ENCODE results near the gene TMEM201.
"Not testable (repeated sequence)": the region's sequence is repeated elsewhere in the genome, so short reads cannot be mapped to it uniquely, and the experiment has no call there.

Gene TMEM201, protein sequence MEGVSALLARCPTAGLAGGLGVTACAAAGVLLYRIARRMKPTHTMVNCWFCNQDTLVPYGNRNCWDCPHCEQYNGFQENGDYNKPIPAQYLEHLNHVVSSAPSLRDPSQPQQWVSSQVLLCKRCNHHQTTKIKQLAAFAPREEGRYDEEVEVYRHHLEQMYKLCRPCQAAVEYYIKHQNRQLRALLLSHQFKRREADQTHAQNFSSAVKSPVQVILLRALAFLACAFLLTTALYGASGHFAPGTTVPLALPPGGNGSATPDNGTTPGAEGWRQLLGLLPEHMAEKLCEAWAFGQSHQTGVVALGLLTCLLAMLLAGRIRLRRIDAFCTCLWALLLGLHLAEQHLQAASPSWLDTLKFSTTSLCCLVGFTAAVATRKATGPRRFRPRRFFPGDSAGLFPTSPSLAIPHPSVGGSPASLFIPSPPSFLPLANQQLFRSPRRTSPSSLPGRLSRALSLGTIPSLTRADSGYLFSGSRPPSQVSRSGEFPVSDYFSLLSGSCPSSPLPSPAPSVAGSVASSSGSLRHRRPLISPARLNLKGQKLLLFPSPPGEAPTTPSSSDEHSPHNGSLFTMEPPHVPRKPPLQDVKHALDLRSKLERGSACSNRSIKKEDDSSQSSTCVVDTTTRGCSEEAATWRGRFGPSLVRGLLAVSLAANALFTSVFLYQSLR

DNA sequence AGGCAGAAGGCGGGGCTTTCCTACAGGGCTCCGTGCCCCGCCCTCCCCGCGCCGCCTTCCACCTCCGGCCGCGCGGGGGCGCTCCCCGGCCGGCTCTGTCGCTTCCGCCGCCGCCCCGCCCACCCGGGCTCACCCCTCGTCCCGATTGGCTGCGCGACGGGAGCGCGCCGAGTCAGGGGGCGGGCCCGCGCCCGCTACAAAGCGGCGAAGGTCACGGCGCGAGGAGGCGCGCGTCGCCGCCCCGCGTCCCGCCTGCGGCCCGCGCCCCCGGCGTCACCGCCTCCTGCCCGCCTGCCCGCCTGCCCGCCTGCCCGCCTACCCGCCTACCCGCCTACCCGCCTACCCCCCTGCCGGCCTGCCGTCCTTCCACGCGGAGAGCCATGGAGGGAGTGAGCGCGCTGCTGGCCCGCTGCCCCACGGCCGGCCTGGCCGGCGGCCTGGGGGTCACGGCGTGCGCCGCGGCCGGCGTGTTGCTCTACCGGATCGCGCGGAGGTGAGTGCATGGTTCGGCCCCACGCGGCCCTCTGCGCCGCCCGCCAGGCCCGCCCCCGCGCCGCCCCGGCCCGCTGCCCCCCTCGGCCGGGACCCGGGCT lies at the start of gene TMEM201:
TSS of gene TMEM201 (plus strand) at position 361 of the 593 bp plus-strand sequence. CDS start at position 381, 20 bp downstream.
- peak; percentile 88 to 92 for DNase-seq

- peak; percentile 90 to 92 for DNase-seq
Observed at GRCh38 chr1:9539165-9539828, 49.4 kb upstream of the TMEM201 start, which contains the start of gene SLC25A33. Gene SLC25A33 (plus strand): TSS chr1:9539465. CDS start chr1:9539692, 227 bp downstream.

DNA sequence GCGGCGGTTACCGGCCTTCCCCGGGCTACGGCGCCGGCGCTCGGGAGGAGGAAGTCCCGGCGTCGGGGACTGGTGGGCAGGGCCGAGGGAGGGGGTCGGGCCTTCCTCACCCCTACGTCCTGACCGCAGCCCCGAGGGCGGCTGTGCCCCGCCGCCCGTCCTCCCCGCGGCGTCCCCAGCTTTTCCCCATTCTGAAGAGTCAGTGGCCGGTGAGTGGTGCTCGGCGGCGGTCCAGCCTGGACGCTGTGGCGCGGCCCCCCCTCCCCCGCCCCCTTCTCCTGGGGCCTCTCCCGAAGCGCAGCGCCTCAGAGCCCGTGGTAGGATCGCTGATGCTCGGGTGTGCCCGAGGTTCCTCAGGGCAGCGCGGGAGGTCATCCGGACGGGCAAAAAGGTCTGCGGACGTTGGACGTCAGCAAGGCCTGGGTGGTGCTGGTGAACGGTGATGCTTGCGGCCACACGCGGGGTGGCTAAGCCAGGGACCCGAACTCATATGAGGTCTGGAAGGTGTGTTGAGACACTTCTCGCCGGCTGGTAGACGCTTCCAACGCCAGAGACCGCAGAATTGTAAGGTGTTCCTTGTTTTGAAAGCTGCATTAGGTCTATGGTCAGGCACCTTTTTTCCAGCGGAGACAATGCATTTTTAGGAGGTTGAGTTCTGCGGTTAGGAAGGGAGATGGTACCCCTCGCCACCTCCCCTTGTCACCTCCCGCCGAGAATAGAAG lies 48.7 kb upstream of the TMEM201 start:
- peak; percentile 15 to 39 for DNase-seq

DNA sequence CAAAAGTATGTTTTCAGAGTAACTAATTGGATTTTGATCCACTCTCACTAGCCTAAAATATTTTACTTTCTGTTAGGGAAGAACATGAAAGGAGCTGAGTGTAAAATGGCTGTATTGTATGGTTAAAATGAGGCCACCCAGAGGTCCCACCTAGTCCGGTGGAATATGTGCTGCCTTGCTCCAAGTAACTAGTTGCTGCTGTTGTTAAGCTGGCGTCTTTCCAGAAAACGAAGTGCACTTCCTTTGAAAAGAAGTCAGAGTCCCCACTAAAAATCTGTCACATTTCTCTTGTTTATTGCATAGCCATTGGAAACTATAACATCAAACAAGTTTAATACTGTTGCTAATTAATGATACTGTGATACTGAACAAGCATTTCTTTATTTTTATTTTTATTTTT lies 46.3 kb upstream of the TMEM201 start:
- no peak for DNase-seq

DNA sequence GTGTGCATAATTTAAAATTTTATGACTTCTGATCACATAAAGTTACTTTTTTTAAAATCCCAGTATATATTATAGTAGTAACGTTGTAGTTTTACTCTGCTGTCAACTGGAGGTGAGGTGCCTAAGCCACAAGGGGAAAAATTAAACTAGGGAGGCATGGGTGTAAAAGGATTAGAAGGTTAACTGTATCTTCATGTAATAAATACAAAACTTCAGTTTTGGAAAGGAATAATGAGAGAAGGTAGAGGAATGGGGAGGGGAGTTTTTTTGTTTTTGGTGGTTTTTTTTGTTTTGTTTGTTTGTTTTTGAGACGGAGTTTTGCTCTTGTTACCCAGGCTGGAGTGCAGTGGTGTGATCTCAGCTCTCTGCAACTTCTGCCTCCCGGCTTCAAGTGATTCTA lies 43.8 kb upstream of the TMEM201 start:
- no peak for DNase-seq

GRCh38 chr1:9549955-9550546 lies 38.7 kb upstream of the TMEM201 start:
- no peak for DNase-seq

- DNase-seq = no peak
Observed at GRCh38 chr1:9551984-9552383, 36.7 kb upstream of the TMEM201 start.

GRCh38 chr1:9553736-9554144 lies 35.0 kb upstream of the TMEM201 start:
- no peak for DNase-seq

DNA sequence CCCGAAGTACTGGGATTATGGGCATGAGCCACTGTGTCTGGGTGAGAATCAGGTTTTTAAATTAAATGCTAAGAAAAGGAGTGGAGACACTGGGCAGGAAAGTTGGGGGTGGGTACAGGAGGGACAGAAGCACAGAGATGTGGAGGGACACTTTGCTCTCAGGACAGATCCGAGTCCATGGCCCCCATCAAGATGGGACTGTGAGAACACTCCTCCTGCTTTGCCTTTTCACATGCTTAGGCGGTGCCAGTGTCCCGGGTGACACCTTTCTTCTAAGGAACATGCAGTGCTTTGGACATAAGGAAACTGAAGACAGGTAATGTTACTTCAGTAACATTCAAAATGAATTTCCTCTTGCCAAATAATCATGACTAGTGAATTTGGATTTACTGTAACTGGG lies 32.8 kb upstream of the TMEM201 start:
- DNase-seq = no peak

- no peak for DNase-seq
Observed at GRCh38 chr1:9557624-9558023, 31.1 kb upstream of the TMEM201 start.

DNA sequence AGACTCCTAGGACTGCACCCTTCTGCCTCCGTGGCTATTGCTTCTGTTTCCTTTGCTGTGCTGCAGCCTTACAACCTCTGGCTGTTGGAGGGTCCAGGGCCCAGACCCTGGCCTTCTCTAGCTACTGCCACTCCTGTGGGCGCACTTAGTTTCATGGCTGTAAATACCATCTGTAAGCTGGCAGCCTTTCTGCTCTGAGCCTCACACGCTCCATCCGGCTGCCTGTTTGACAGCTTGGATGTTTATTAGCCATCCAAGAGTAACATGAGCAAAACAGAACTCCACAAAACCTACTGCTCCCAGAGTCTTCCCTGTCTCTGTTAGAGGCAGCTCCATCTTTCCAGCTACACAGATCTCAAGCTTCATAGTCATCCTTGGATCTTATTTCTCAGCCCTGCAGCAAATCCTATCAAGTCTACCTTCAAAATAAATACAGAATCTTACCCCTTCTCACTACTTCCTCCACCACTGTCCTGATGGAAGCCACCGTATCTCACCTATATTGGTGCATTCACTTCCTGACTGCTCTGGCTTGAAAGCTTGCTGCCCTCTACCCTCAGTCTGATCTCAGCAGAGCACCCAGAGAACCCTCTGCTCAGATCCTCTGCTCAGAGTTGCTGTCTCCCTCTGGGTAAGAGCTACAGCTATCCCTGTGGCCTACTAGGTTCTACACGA lies 30.3 kb upstream of the TMEM201 start:
- DNase-seq = no peak

GRCh38 chr1:9558946-9559545 lies 29.7 kb upstream of the TMEM201 start:
- DNase-seq = no peak

DNA sequence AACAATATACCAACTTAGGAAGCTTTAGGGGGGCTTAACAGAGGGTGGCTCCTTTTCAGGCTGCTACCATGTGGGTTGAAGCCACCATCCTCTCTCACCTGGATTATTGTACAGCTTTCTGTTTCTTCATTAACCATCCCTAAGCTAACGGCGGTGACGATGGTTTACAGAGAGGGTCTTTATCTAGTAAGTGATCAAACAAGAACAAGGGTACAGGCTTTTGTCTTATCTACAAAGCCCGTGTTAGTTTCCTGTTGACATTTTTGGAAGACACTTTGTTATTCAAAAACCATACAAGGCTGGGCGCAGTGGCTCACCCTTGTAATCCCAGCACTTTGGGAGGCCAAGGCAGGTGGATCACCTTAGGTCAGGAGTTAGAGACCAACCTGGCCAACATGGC lies 29.0 kb upstream of the TMEM201 start:
- DNase-seq = no peak

DNA sequence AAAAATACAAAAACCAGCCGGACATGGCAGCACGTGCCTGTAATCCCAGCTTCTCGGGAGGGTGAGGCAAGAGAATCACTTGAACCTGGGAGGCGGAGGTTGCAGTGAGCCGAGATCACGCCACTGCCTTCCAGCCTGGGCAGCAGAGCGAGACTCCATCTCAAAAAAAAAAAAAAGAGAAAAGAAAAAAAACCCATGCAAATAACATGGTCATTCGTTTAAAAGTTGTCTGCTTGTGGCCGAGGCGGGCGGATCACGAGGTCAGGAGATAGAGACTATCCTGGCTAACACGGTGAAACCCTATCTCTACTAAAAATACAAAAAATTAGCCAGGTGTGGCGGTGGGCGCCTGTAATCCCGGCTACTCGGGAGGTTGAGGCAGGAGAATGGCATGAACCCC lies 28.6 kb upstream of the TMEM201 start:
- DNase-seq = not testable (repeated sequence)

DNA sequence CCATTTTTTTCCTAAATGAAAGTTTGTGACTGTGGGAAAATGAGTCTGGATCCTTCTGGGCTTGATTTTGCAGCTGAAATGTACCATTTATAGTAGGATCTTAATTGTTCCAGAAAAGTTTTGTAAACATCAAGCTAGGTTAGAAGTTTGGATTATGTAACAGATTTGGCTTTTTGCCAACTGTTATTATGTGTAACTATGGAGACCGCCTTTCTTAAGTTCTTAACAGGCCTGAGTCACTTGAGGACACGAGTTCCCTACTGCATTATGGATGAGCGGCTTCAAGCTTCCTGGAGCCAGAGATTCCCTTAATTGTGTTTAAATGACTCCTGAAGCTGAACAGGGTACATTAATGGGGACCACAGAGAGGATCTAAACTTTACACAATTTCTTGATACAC lies 27.3 kb upstream of the TMEM201 start:
- peak; percentile 38 to 84 for DNase-seq

DNA sequence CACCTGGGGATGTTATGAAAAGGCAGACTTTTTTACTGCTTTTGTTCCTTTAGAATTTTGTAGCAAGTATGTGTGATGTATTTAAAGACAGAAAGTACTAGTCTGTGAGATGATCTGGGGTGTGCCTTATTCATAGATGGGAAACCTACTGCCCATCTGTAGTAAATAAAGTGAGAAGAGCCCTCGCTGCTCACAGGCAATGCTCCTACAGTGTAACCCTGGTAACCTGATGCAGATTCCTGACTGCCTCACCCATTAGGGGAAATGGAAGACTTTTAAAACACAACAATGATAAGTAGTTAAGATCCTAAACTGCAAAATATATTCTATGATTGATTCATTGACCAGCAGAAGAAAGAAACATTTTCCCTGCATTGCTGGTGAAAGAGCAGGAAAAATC lies 19.4 kb upstream of the TMEM201 start:
- DNase-seq = no peak

DNA sequence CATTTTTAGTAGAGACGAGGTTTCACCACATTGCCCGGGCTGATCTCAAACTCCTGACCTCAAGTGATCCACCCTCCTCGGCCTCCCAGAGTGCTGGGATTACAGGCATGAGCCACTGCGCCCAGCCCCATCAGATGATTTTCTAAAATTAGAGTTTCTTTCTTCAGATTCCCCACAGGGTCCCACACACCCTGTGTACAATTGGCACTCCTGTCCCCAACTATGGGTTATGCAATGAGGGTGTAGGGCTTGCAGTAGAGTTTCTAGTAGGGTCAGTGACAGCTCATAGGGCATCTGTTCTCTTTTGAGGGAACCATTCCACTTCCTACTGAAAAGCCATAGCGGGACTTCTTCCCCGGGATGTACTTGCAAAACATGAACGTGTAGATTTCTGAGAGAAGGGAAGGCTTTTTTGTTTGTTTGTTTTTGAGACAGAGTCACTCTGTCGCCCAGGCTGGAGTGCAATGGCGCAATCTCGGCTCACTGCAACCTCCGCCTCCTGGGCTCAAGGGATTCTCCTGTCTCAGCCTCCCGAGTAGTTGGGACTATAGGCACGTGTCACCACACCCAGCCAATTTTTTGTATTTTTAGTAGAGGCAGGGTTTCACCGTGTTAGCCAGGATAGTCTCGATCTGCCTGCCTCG lies 17.7 kb upstream of the TMEM201 start:
- not testable (repeated sequence) for DNase-seq

GRCh38 chr1:9573723-9574122 lies 15.0 kb upstream of the TMEM201 start:
- no peak for DNase-seq

GRCh38 chr1:9575486-9575885 lies 13.2 kb upstream of the TMEM201 start:
- DNase-seq = no peak

DNA sequence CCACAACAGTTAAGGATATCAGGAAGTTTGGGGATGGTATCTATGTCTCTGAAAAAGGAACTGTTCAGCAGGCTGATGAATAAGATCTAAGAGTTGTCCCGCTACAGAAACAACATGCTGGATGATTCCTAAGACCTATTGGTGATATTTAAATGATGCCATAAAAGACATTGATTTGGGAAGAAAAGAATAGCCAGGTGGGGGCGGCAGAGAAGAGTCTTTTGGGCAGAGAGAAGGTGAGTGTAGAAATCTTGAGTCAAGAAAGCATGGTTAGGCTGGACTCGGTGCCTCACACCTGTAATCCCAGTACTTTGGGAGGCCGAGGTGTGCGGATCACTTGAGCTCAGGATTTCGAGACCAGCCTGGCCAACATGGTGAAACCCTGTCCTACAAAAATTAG lies 11.8 kb upstream of the TMEM201 start:
- no peak for DNase-seq

- no peak for DNase-seq
Observed at GRCh38 chr1:9577423-9577822, 11.3 kb upstream of the TMEM201 start.

Data from NCI-H524 (cell line).